ENCODE measurements around the gene TMEM242. TPM values are rescaled to one million over a fixed set of nuclear protein-coding genes. Genes with fewer than 3 reads are reported as not detected.

Gene TMEM242
- total RNA-seq: 1 to 10 TPM; 8.1 to 8.6 TPM

GRCh38 chr6:157323255-157323965 lies at the start of gene TMEM242:
Gene TMEM242, minus strand, starts transcription at chr6:157323519. Its CDS starts 20 bp downstream, at chr6:157323499.
- intact Hi-C loops (cut with micrococcal nuclease): loop anchor here (1.0 to 10.0 kb wide), 5 partner anchors 57 to 561 kb away; partner anchors contain the start of gene ZDHHC14
- Mint-ChIP-seq H3K4me3 (peak within 1 kb of the TSS; percentile 97), H3K4me1 (ENCODE audit: low read depth) (peaks cover 35% of the 10 kb centered on the region), H3K27ac (peak within 1 kb of the TSS; percentile 86), H3K27me3 (peaks cover 12% of the 10 kb centered on the region), H3K9me3 (no peaks in the 10 kb centered on the region), H3K36me3 (peaks cover 3% of the 10 kb centered on the region)
- CTCF ChIA-PET: interaction anchor here (0.7 to 5.3 kb wide), 8 partner anchors 9 to 343 kb away, joined by 3 to 40 read pairs (median 4); no protein-coding TSS in a partner anchor
- peak; percentile 95 for DNase-seq
- POLR2A ChIA-PET: interaction anchor here (0.6 to 2.5 kb wide), 11 partner anchors 8 to 642 kb away, joined by 3 to 19 read pairs (median 3); partner anchors contain the start of gene ZDHHC14

- Mint-ChIP-seq H3K36me3 (no peaks in the 10 kb centered on the region), H3K27ac (no peak overlapping the region), H3K9me3 (no peaks in the 10 kb centered on the region), H3K4me1 (ENCODE audit: low read depth) (peaks cover 29% of the 10 kb centered on the region), H3K27me3 (peaks cover 21% of the 10 kb centered on the region), H3K4me3 (no peak overlapping the region)
- no peak for DNase-seq
- intact Hi-C loops (cut with micrococcal nuclease): no loop called here
- POLR2A ChIA-PET: no interaction called here
- CTCF ChIA-PET: no interaction called here
Measured at GRCh38 chr6:157372501-157373280, 49.4 kb upstream of the TMEM242 start.

- Mint-ChIP-seq H3K27me3 (peaks cover 30% of the 10 kb centered on the region), H3K4me3 (no peak overlapping the region), H3K4me1 (ENCODE audit: low read depth) (peaks cover 19% of the 10 kb centered on the region), H3K36me3 (no peaks in the 10 kb centered on the region), H3K9me3 (no peaks in the 10 kb centered on the region), H3K27ac (no peak overlapping the region)
- DNase-seq: no peak
- intact Hi-C loops (cut with micrococcal nuclease): no loop called here
- POLR2A ChIA-PET: no interaction called here
- CTCF ChIA-PET: interaction anchor here (0.7 to 2.5 kb wide), 2 partner anchors 44 to 56 kb away, joined by 3 to 6 read pairs; no protein-coding TSS in a partner anchor
Measured at GRCh38 chr6:157370755-157371154, 47.4 kb upstream of the TMEM242 start.

GRCh38 chr6:157368359-157369049 lies 45.2 kb upstream of the TMEM242 start:
- peaks cover 35% of the 10 kb centered on the region for H3K27me3 Mint-ChIP-seq

GRCh38 chr6:157366648-157367047 lies 43.3 kb upstream of the TMEM242 start:
- Mint-ChIP-seq H3K27ac (no peak overlapping the region), H3K36me3 (no peaks in the 10 kb centered on the region), H3K9me3 (no peaks in the 10 kb centered on the region), H3K4me1 (ENCODE audit: low read depth) (peaks cover 19% of the 10 kb centered on the region), H3K4me3 (no peak overlapping the region), H3K27me3 (peaks cover 33% of the 10 kb centered on the region)
- DNase-seq: no peak
- CTCF ChIA-PET: interaction anchor here (1.0 kb wide), 1 partner anchor 41 kb away, joined by 3 read pairs; no protein-coding TSS in a partner anchor
- POLR2A ChIA-PET: no interaction called here
- intact Hi-C loops (cut with micrococcal nuclease): no loop called here

More at GRCh38 chr6:157368359-157369049, 45.2 kb upstream of the TMEM242 start:
- intact Hi-C loops (cut with micrococcal nuclease): no loop called here
- no peak for DNase-seq
- no peaks in the 10 kb centered on the region for H3K9me3 Mint-ChIP-seq
- ChIA-PET POLR2A (interaction anchor here (1.4 kb wide), 1 partner anchor 44 kb away, joined by 3 read pairs; no protein-coding TSS in a partner anchor), CTCF (interaction anchor here (2.5 kb wide), 1 partner anchor 54 kb away, joined by 6 read pairs; no protein-coding TSS in a partner anchor)
- H3K4me1 Mint-ChIP-seq (ENCODE audit: low read depth): peaks cover 19% of the 10 kb centered on the region
- no peaks in the 10 kb centered on the region for H3K36me3 Mint-ChIP-seq
- H3K27ac Mint-ChIP-seq: no peak overlapping the region
- no peak overlapping the region for H3K4me3 Mint-ChIP-seq

- intact Hi-C loops (cut with micrococcal nuclease): no loop called here
- H3K27ac Mint-ChIP-seq: no peak overlapping the region
Measured at GRCh38 chr6:157364705-157365104, 41.4 kb upstream of the TMEM242 start.

GRCh38 chr6:157361886-157362285 lies 38.6 kb upstream of the TMEM242 start:
- Mint-ChIP-seq H3K4me1 (ENCODE audit: low read depth) (no peaks in the 10 kb centered on the region), H3K36me3 (no peaks in the 10 kb centered on the region), H3K9me3 (no peaks in the 10 kb centered on the region), H3K27me3 (peaks cover 33% of the 10 kb centered on the region), H3K27ac (no peak overlapping the region), H3K4me3 (no peak overlapping the region)
- no peak for DNase-seq
- ChIA-PET POLR2A (no interaction called here), CTCF (no interaction called here)
- intact Hi-C loops (cut with micrococcal nuclease): no loop called here

More at GRCh38 chr6:157364705-157365104, 41.4 kb upstream of the TMEM242 start:
- H3K27me3 Mint-ChIP-seq: peaks cover 34% of the 10 kb centered on the region
- H3K4me1 Mint-ChIP-seq (ENCODE audit: low read depth): peaks cover 14% of the 10 kb centered on the region
- ChIA-PET CTCF (interaction anchor here (0.9 kb wide), 1 partner anchor 231 kb away, joined by 3 read pairs; no protein-coding TSS in a partner anchor), POLR2A (no interaction called here)
- no peak overlapping the region for H3K4me3 Mint-ChIP-seq
- DNase-seq: no peak
- H3K36me3 Mint-ChIP-seq: no peaks in the 10 kb centered on the region
- no peaks in the 10 kb centered on the region for H3K9me3 Mint-ChIP-seq

- no peaks in the 10 kb centered on the region for H3K4me1 Mint-ChIP-seq (ENCODE audit: low read depth)
- intact Hi-C loops (cut with micrococcal nuclease): no loop called here
- DNase-seq: no peak
- ChIA-PET CTCF (no interaction called here), POLR2A (interaction anchor here (0.6 kb wide), 1 partner anchor 675 kb away, joined by 3 read pairs; no protein-coding TSS in a partner anchor)
- peaks cover 26% of the 10 kb centered on the region for H3K27me3 Mint-ChIP-seq
- H3K9me3 Mint-ChIP-seq: no peaks in the 10 kb centered on the region
- H3K27ac Mint-ChIP-seq: no peak overlapping the region
- H3K36me3 Mint-ChIP-seq: no peaks in the 10 kb centered on the region
- H3K4me3 Mint-ChIP-seq: no peak overlapping the region
Measured at GRCh38 chr6:157358287-157358686, 35.0 kb upstream of the TMEM242 start.

- CTCF ChIA-PET: no interaction called here
- Mint-ChIP-seq H3K36me3 (no peaks in the 10 kb centered on the region), H3K27ac (no peak overlapping the region), H3K9me3 (no peaks in the 10 kb centered on the region), H3K4me1 (ENCODE audit: low read depth) (no peaks in the 10 kb centered on the region), H3K4me3 (no peak overlapping the region), H3K27me3 (peaks cover 38% of the 10 kb centered on the region)
- POLR2A ChIA-PET: no interaction called here
- no peak for DNase-seq
- intact Hi-C loops (cut with micrococcal nuclease): no loop called here
Measured at GRCh38 chr6:157346373-157346772, 23.1 kb upstream of the TMEM242 start.

- Mint-ChIP-seq H3K4me3 (no peak overlapping the region), H3K27me3 (peaks cover 50% of the 10 kb centered on the region), H3K9me3 (no peaks in the 10 kb centered on the region), H3K36me3 (no peaks in the 10 kb centered on the region), H3K4me1 (ENCODE audit: low read depth) (no peaks in the 10 kb centered on the region), H3K27ac (no peak overlapping the region)
- DNase-seq: no peak
- POLR2A ChIA-PET: no interaction called here
- intact Hi-C loops (cut with micrococcal nuclease): no loop called here
- CTCF ChIA-PET: no interaction called here
Measured at GRCh38 chr6:157343732-157344131, 20.4 kb upstream of the TMEM242 start.

GRCh38 chr6:157339432-157339831 lies 16.1 kb upstream of the TMEM242 start:
- ChIA-PET POLR2A (no interaction called here), CTCF (interaction anchor here (1.2 to 11.7 kb wide), 2 partner anchors 24 to 327 kb away, joined by 3 to 69 read pairs; no protein-coding TSS in a partner anchor)
- no peak for DNase-seq
- Mint-ChIP-seq H3K4me1 (ENCODE audit: low read depth) (no peaks in the 10 kb centered on the region), H3K27me3 (peaks cover 41% of the 10 kb centered on the region), H3K9me3 (no peaks in the 10 kb centered on the region), H3K4me3 (no peak overlapping the region), H3K36me3 (no peaks in the 10 kb centered on the region), H3K27ac (no peak overlapping the region)
- intact Hi-C loops (cut with micrococcal nuclease): no loop called here

GRCh38 chr6:157337751-157338150 lies 14.4 kb upstream of the TMEM242 start:
- H3K4me3 Mint-ChIP-seq: no peak overlapping the region
- H3K4me1 Mint-ChIP-seq (ENCODE audit: low read depth): no peaks in the 10 kb centered on the region
- H3K27ac Mint-ChIP-seq: no peak overlapping the region
- H3K9me3 Mint-ChIP-seq: no peaks in the 10 kb centered on the region
- no peaks in the 10 kb centered on the region for H3K36me3 Mint-ChIP-seq
- CTCF ChIA-PET: interaction anchor here (11.7 kb wide), 1 partner anchor 22 kb away, joined by 69 read pairs; no protein-coding TSS in a partner anchor
- intact Hi-C loops (cut with micrococcal nuclease): no loop called here
- no peak for DNase-seq
- H3K27me3 Mint-ChIP-seq: peaks cover 44% of the 10 kb centered on the region
- POLR2A ChIA-PET: no interaction called here

Data from activated CD4-positive, alpha-beta memory T cell treated with anti-CD3 and anti-CD28 coated beads for 36 hours (primary cell).